Epithelial cell of proximal tubule (primary cell): ENCODE results near the gene ATP7B. TPM values are rescaled to one million over a fixed set of nuclear protein-coding genes. Genes with fewer than 3 reads are reported as not detected.

Source experiments
- DNase-seq: peaks from one replicate; pipeline ENCODE4 v3.0.0-alpha.2; 2011; ENCODE audit warnings: low read depth
- H3K4me3 ChIP-seq: 2 replicates; pipeline ENCODE4 v1.5.1; 2011; ENCODE audit warnings: low read depth, mild to moderate bottlenecking, low read length
- total RNA-seq: library from RNA; depleted of rRNA; stranded (reverse); fragments of >200 nt; gene quantifications from 2 replicates; pipeline ENCODE4 v1.2.3, GENCODE V29; 2015
- TF ChIP-seq, protein P1 (sequence below): conservative IDR thresholded peaks from 2 replicates; pipeline ENCODE4 v1.5.1; 2012; ENCODE audit warnings: low read depth, mild to moderate bottlenecking, low read length

The ATP7B gene
- total RNA-seq, 1 donor from 2014 or later, result 3.5 TPM

- TF ChIP-seq, protein P1, sequence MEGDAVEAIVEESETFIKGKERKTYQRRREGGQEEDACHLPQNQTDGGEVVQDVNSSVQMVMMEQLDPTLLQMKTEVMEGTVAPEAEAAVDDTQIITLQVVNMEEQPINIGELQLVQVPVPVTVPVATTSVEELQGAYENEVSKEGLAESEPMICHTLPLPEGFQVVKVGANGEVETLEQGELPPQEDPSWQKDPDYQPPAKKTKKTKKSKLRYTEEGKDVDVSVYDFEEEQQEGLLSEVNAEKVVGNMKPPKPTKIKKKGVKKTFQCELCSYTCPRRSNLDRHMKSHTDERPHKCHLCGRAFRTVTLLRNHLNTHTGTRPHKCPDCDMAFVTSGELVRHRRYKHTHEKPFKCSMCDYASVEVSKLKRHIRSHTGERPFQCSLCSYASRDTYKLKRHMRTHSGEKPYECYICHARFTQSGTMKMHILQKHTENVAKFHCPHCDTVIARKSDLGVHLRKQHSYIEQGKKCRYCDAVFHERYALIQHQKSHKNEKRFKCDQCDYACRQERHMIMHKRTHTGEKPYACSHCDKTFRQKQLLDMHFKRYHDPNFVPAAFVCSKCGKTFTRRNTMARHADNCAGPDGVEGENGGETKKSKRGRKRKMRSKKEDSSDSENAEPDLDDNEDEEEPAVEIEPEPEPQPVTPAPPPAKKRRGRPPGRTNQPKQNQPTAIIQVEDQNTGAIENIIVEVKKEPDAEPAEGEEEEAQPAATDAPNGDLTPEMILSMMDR, result peak; percentile 50
- H3K4me3 ChIP-seq, result no peak overlapping the region
- no peak for DNase-seq
Measured at GRCh38 chr13:51923983-51924539, 87.2 kb downstream of the ATP7B start.

DNA sequence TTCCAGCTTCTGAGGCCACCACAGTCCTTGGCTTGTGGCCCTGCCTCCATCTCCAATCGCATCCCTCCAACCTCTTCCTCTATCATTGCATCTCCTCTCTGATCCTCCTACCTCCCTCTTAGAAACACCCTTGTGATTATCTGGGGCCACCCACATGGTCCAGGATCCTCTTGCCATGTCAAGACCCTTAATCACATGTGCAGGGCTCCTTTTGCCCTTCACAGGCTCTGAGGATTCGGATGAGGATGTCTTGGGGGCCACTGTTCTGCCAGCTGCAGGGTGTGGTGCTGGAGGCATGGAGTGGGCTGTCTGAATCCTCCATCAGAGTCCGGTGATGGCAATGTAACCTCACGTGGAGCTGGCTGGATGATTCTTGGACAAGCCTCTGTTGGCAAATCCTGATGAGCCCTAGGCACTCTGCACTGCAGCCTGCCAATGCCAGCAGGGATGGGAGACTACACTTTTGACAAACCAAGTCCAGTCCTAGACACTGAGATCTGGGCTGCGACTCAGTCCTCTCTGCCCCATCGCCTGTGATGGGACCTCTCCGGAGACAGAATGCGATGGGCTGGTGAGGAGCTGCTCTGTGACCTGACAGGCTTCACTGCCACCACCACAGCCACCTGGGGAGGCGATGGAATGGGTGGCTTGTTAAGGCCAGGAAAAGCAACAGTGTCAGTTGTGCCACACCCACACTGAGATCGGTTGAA is 88.3 kb downstream of the ATP7B start:
- TF ChIP-seq, protein P1, result no peak
- DNase-seq, result no peak
- H3K4me3 ChIP-seq, result no peak overlapping the region

DNA sequence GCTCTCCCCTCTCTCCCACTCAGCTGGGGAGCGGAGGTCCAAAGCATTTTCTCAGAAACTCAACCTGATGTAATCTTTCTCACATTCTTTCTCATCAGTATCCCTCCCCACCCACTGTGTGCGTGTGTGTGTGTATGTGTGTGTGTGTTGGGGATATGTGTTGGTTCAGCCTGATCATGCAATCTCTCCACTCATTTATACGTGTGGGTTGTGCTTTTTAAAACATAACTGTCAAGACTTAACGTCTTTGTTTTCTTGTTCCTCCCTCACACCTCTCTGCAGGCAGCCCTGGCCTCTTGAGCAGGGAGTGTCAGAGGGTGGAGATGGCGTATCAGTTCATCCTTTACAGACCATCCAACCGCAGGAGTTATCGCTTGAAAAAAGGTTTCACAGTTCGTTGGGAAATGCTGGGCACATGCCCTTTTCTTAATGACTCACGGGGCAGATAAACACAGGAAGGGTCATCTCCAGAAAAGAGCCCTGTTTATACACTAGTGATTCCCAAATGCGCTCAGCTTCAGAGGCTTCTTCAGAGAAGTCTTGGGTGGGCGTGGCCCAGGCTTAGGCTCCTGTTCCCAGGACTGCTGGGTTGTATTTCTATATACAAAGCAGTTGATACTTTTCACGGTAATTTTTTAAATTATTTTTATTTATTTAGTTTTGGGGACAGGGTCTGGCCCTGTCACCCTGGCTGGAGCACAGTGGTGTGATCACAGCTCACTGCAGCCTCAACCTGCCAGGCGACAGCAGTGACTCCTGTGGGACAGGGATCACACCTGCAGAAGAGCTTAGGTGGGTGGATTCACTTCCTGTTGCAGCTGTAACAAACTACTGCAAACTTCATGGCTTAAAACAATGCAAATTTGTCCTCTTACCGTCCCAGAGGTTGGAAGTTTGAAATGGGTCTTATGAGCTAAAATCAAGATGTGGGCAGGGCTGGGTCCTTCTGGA is 89.2 kb downstream of the ATP7B start:
- TF ChIP-seq, protein P1, result no peak
- no peak for DNase-seq
- H3K4me3 ChIP-seq, result no peak overlapping the region

DNA sequence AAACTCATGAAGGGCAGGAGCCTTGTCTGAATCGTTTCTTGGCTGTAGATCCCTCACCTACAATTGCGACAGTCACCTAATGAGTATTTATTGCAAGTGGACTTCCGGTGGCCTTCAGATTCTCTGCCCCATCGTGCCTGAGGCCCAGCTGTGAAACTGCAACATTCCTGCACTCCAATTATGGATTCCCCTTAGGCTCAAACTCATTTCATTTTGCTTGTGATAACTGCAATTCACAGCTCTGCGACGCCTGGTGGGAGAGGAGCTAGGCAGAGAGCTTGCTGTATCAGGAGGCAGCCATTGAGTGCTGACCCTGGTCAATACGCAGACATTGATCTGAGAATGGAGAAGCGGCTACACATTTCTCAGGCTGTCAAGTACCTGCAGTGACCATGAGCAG is 90.5 kb downstream of the ATP7B start:
- DNase-seq, result no peak
- TF ChIP-seq, protein P1, result no peak
- no peak overlapping the region for H3K4me3 ChIP-seq

GRCh38 chr13:51920267-51920666 is 91.0 kb downstream of the ATP7B start:
- H3K4me3 ChIP-seq, result no peak overlapping the region
- DNase-seq, result no peak
- TF ChIP-seq, protein P1, result no peak

DNA sequence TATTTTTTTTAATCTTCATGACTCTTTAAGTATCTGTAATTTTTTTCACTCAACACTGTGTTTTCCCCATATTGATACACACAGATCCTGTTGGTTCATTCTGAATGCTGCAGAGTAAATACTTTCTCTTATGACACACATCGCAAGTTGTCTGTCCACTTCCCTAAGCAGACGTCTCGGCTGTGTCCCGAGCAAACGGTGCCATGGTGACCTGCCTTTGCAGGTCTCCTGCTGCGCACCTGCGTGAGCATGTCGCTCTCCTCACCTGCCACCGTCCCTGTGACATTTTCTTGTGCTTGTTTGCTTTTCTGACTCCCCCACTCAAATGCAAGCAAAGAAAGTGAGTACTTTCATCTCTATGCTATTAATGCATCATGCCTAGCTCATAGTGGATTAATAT is 91.7 kb downstream of the ATP7B start:
- no peak overlapping the region for H3K4me3 ChIP-seq
- no peak for DNase-seq
- TF ChIP-seq, protein P1, result no peak
